Epidermal melanocyte (primary cell): Measurements from ENCODE around the gene TMEM163.

Source experiments
- DNase-seq: peaks from one replicate; pipeline ENCODE4 v3.0.0; 2011; ENCODE audit warnings: low spot score; ENCODE audit not compliant: insufficient read length

The TMEM163 gene

GRCh38 chr2:134693359-134694330, 25.2 kb downstream of the TMEM163 start:
- no peak for DNase-seq

GRCh38 chr2:134692499-134692898, 26.3 kb downstream of the TMEM163 start:
- no peak for DNase-seq

GRCh38 chr2:134690629-134691215, 28.1 kb downstream of the TMEM163 start:
- DNase-seq: no peak

GRCh38 chr2:134689315-134689714, 29.5 kb downstream of the TMEM163 start:
- no peak for DNase-seq

GRCh38 chr2:134685967-134686366, 32.8 kb downstream of the TMEM163 start:
- no peak for DNase-seq

- no peak for DNase-seq
Measured at GRCh38 chr2:134683561-134684112, 35.2 kb downstream of the TMEM163 start.

GRCh38 chr2:134682726-134683125, 36.1 kb downstream of the TMEM163 start:
- no peak for DNase-seq

- no peak for DNase-seq
Measured at GRCh38 chr2:134681201-134681600, 37.6 kb downstream of the TMEM163 start.

GRCh38 chr2:134679745-134680144, 39.1 kb downstream of the TMEM163 start:
- DNase-seq: no peak

- DNase-seq: no peak
Measured at GRCh38 chr2:134679294-134679693, 39.5 kb downstream of the TMEM163 start.

- DNase-seq: no peak
Measured at GRCh38 chr2:134677856-134678756, 40.7 kb downstream of the TMEM163 start.

- no peak for DNase-seq
Measured at GRCh38 chr2:134676960-134677359, 41.8 kb downstream of the TMEM163 start.

- DNase-seq: no peak
Measured at GRCh38 chr2:134675314-134675713, 43.5 kb downstream of the TMEM163 start.

- DNase-seq: no peak
Measured at GRCh38 chr2:134674687-134675086, 44.1 kb downstream of the TMEM163 start.

GRCh38 chr2:134671513-134671912, 47.3 kb downstream of the TMEM163 start:
- no peak for DNase-seq

GRCh38 chr2:134670955-134671354, 47.8 kb downstream of the TMEM163 start:
- no peak for DNase-seq

- no peak for DNase-seq
Measured at GRCh38 chr2:134669731-134670669, 48.8 kb downstream of the TMEM163 start.

GRCh38 chr2:134668821-134669220, 50.0 kb downstream of the TMEM163 start:
- no peak for DNase-seq

- DNase-seq: no peak
Measured at GRCh38 chr2:134667541-134667940, 51.3 kb downstream of the TMEM163 start.

- DNase-seq: no peak
Measured at GRCh38 chr2:134667081-134667480, 51.7 kb downstream of the TMEM163 start.
